Measurements from ENCODE around the gene MKNK2.
A peak's percentile ranks its signal among the peaks of the same experiment; 100 is the strongest.
"Not testable (repeated sequence)": the region's sequence is repeated elsewhere in the genome, so short reads cannot be mapped to it uniquely, and the experiment has no call there.

Gene MKNK2

DNA sequence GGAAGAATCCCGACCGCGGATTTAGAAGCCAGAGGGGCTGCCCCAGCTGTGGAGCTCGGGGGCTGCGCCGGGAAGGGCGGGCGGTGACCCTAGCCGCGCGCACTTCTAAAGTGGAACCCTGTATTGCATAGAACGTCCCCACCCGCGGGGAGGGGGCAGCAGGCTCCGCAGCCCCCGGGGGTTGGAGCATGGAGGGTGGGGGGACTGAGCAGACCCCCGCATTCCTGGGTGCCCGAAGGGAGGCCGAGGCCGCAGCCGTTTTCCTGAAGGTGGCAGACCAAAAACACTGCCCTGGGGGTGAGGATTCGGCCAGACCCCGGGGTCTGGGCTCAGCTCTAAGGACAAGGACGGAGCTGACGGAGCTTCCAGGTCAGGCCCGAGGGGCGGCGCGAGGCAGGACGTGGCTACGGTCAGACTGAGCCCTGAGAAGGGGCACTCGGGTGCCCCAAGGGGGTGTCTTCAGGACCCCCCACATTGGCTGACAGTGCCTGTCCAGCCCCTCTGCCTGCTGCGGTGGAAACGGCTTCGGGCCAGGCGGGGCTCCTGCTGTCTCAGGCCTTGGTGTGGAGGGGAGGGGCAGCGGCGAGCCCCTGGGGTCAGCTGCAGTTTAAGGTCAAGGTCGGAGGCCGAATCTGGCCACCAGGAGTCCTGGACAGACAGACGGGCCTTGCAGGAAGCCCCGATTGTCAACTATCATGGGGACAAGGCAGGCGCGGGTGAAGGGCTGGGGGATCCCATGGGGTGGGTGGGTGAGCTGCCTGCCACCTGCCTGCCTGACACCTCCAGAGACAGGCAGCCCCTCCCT is 12.6 kb downstream of the MKNK2 start:
- Histone ChIP-seq H3K27ac (peak overlapping the region; percentile 97), H3K36me3 (peaks cover 63% of the 10 kb centered on the region), H3K4me1 (ENCODE audit: control insufficient read depth in 1 of 2, insufficient read depth in 1 of 2, low read depth in 1 of 2, low read length in 1 of 2) (peaks cover 35 to 36% of the 10 kb centered on the region in 2 experiments)

DNA sequence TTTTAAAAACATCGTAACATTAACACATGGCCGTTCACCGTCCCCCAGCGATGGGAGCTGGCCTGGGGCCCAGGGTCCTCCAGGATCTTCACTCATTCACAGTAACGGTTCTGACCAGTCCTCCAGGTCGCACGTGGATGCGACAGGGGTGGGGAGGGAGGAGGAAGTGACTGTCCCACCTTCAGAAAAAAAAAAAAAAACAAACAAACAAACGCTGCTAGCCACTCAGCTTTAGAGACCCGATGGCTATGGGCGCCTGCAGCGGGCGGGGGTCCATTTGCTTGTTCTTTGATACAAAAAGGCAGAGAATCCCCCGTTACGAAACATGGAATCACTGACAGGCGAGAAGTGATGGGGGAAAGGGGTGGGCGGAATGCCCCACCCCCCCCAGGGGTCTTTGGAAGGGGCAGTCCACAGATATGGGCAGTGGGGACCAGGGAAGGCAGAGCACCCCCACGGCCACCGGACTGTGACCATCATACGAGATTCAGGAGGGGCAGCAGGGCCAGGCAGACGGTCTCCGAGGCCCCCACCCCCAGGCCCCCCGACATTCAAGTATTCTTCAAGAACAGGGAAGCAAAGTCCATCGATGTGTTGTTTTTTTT is 13.3 kb downstream of the MKNK2 start:
- Histone ChIP-seq H3K27ac (peak overlapping the region; percentile 97), H3K4me1 (ENCODE audit: control insufficient read depth in 1 of 2, insufficient read depth in 1 of 2, low read depth in 1 of 2, low read length in 1 of 2) (peaks cover 32 to 36% of the 10 kb centered on the region in 2 experiments), H3K36me3 (peaks cover 56% of the 10 kb centered on the region), H3K4me3 (ENCODE audit: low read depth in 1 of 2, low read length in 1 of 2) (no peak overlapping the region), H3K27me3 (no peaks in the 10 kb centered on the region), H3K9me3 (no peaks in the 10 kb centered on the region)
- TF ChIP-seq, protein P1, sequence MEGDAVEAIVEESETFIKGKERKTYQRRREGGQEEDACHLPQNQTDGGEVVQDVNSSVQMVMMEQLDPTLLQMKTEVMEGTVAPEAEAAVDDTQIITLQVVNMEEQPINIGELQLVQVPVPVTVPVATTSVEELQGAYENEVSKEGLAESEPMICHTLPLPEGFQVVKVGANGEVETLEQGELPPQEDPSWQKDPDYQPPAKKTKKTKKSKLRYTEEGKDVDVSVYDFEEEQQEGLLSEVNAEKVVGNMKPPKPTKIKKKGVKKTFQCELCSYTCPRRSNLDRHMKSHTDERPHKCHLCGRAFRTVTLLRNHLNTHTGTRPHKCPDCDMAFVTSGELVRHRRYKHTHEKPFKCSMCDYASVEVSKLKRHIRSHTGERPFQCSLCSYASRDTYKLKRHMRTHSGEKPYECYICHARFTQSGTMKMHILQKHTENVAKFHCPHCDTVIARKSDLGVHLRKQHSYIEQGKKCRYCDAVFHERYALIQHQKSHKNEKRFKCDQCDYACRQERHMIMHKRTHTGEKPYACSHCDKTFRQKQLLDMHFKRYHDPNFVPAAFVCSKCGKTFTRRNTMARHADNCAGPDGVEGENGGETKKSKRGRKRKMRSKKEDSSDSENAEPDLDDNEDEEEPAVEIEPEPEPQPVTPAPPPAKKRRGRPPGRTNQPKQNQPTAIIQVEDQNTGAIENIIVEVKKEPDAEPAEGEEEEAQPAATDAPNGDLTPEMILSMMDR (IDR thresholded peaks at IDR 0.05): no peak

More for the DNA sequence above, 12.6 kb downstream of the MKNK2 start:
- Histone ChIP-seq H3K9me3 (no peaks in the 10 kb centered on the region), H3K27me3 (no peaks in the 10 kb centered on the region), H3K4me3 (ENCODE audit: low read depth in 1 of 2, low read length in 1 of 2) (no peak overlapping the region)
- TF ChIP-seq, protein P1 (IDR thresholded peaks at IDR 0.05): no peak

DNA sequence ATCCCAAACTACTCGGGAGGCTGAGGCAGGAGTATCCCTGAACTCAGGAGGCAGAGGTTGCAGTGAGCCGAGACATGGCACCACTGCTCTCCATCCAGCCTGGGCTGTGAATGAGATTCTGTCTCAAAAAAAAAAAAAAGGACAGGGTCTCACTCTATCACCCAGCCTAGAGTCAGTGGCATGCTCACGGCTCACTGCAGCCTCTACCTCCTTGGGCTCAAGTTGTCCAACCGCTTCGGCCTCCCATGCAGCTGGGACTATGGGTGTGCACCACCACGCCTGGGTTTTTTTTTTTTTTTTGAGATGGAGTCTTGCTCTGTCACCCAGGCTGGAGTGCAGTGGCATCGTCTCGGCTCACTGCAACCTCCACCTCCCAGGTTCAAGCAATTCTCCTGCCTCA is 14.6 kb downstream of the MKNK2 start:
- TF ChIP-seq, protein P1 (IDR thresholded peaks at IDR 0.05): no peak
- H3K27ac ChIP-seq: no peak overlapping the region
- peaks cover 42% of the 10 kb centered on the region for H3K36me3 ChIP-seq
- no peaks in the 10 kb centered on the region for H3K9me3 ChIP-seq
- no peak overlapping the region for H3K4me3 ChIP-seq (ENCODE audit: low read depth in 1 of 2, low read length in 1 of 2)
- peaks cover 31 to 37% of the 10 kb centered on the region in 2 experiments for H3K4me1 ChIP-seq (ENCODE audit: control insufficient read depth in 1 of 2, insufficient read depth in 1 of 2, low read depth in 1 of 2, low read length in 1 of 2)
- H3K27me3 ChIP-seq: no peaks in the 10 kb centered on the region

DNA sequence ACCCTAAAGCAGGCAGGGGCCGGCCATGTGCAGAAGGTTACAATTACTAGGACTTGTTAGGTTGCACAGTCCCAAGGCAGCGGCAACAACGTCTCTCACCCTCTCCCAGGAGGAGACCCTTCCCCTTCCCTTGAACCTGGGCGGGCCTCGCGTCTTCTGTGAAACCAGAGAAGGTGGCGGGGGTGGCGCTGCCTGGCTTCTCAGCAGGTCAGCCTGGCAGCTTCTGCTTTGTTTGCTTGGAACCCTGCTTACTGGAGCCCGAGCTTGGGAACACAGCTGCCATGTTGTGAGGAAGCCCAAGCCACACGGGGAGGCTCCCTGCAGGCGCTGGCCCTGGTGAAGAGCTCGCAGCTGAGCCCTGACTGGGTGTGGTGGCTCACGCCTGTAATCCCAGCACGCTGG is 15.5 kb downstream of the MKNK2 start:
- no peaks in the 10 kb centered on the region for H3K9me3 ChIP-seq
- H3K4me3 ChIP-seq (ENCODE audit: low read depth in 1 of 2, low read length in 1 of 2): no peak overlapping the region
- no peak overlapping the region for H3K27ac ChIP-seq
- no peaks in the 10 kb centered on the region for H3K27me3 ChIP-seq
- TF ChIP-seq, protein P1 (IDR thresholded peaks at IDR 0.05): no peak
- H3K36me3 ChIP-seq: peaks cover 34% of the 10 kb centered on the region
- H3K4me1 ChIP-seq (ENCODE audit: control insufficient read depth in 1 of 2, insufficient read depth in 1 of 2, low read depth in 1 of 2, low read length in 1 of 2): peaks cover 22 to 29% of the 10 kb centered on the region in 2 experiments

DNA sequence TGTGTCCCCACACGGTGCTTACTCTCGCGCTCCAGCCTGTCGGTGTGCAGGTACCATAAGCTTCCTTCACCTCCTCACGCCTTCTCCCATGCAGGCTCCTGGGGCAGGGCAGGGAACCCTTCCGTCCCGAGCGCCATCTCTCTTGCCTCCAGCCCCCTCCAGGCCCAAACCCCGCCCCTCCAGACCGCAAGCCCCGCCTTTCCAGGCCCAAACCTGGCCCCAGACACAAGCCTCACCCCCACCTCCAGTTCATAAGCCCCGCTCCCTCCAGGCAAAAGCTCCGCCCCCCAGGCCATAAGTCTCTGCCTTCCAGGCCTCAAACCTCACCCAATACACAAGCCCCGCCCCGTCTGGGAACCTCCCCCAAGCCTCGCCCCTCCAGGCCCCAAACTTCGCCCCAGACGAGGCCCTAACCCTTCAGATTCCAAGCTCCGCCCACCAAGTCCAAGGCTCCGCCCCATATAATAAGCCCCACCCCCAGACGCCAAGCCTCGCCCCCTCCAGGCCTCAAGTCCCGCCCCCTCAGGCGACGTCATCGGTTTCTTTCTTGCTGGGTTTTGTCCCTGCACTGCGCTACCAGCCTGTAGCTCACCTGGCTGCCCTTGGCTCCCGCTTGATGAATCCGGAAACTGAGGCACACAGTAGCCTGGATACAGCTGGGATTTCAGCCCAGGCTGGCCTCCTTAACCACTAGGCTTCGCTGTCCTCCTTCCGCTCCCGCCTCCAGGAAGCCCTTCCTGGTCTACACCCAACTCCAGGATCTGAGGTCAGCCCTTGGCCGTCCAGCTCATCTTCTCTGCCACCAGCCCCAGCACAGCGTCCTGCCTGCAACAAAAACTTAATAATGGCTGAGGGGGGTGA is 16.1 kb downstream of the MKNK2 start:
- H3K4me1 ChIP-seq (ENCODE audit: control insufficient read depth in 1 of 2, insufficient read depth in 1 of 2, low read depth in 1 of 2, low read length in 1 of 2): peaks cover 22 to 29% of the 10 kb centered on the region in 2 experiments
- H3K4me3 ChIP-seq (ENCODE audit: low read depth in 1 of 2, low read length in 1 of 2): no peak overlapping the region
- H3K36me3 ChIP-seq: peaks cover 28% of the 10 kb centered on the region
- H3K27me3 ChIP-seq: no peaks in the 10 kb centered on the region
- H3K9me3 ChIP-seq: no peaks in the 10 kb centered on the region
- no peak overlapping the region for H3K27ac ChIP-seq
- TF ChIP-seq, protein P1 (IDR thresholded peaks at IDR 0.05): no peak

DNA sequence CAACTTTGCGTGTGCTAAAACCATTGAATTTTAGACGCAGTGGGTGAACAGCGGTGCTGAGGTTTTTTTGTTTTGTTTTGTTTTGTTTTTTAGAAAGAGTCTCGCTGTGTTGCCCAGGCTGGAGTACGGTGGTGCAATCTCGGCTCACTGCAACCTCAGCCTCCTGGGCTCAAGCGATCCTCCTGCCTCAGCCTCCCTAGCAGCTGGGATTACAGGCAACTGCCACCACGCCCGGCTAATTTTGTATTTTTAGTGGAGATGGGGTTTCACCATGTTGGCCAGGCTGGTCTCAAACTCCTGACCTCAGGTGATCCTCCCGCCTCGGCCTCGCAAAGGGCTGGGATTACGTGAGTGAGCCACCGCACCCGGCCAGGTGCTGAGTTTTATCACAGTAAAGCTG is 16.8 kb downstream of the MKNK2 start:
- H3K4me3 ChIP-seq (ENCODE audit: low read depth in 1 of 2, low read length in 1 of 2); H3K27me3 ChIP-seq; H3K9me3 ChIP-seq; H3K27ac ChIP-seq: not testable (repeated sequence)
- Histone ChIP-seq H3K4me1 (ENCODE audit: control insufficient read depth in 1 of 2, insufficient read depth in 1 of 2, low read depth in 1 of 2, low read length in 1 of 2) (peaks cover 22 to 29% of the 10 kb centered on the region in 2 experiments), H3K36me3 (peaks cover 21% of the 10 kb centered on the region)

All from neutrophil (primary cell).